ENCODE results near the gene LRRC45. TPM values are rescaled to one million over a fixed set of nuclear protein-coding genes. Genes with fewer than 3 reads are reported as not detected.

LRRC45 gene
- total RNA-seq, 4 donors from 2014 or later, result 16.7 to 18.3 (median 17.6) TPM

GRCh38 chr17:82056729-82057621 lies 33.9 kb downstream of the LRRC45 start:
- H3K4me3 ChIP-seq (ENCODE audit: low read depth, poor library complexity, severe bottlenecking), result no peak overlapping the region
- intact Hi-C loops (cut with DNase I; ENCODE audit: low total_unique reads), result no loop called here
- DNase-seq (ENCODE audit: low spot score in 2 of 2), result no peak
- 81 to 84% methylated on average over 10 to 24 of the region's 29 CpGs for WGBS, 2 donors
- TF ChIP-seq CTCF (IDR thresholded peaks at IDR 0.05) (no peak), POLR2A (IDR thresholded peaks at IDR 0.05) (no peak)

GRCh38 chr17:82058230-82058854 lies 35.2 kb downstream of the LRRC45 start:
- DNase-seq (ENCODE audit: low spot score in 2 of 2), result no peak
- intact Hi-C loops (cut with DNase I; ENCODE audit: low total_unique reads), result no loop called here
- TF ChIP-seq CTCF (IDR thresholded peaks at IDR 0.05) (no peak), POLR2A (IDR thresholded peaks at IDR 0.05) (no peak)
- H3K4me3 ChIP-seq (ENCODE audit: low read depth, poor library complexity, severe bottlenecking), result no peak overlapping the region
- 74 to 78% methylated on average over 14 to 17 of the region's 17 CpGs for WGBS, 2 donors

GRCh38 chr17:82058855-82059249 lies 35.7 kb downstream of the LRRC45 start:
- WGBS, 2 donors, result 81 to 86% methylated on average over 10 of the region's 10 CpGs
- TF ChIP-seq CTCF (IDR thresholded peaks at IDR 0.05) (no peak), POLR2A (IDR thresholded peaks at IDR 0.05) (no peak)
- intact Hi-C loops (cut with DNase I; ENCODE audit: low total_unique reads), result no loop called here

GRCh38 chr17:82059272-82060000 lies 36.3 kb downstream of the LRRC45 start:
- DNase-seq (ENCODE audit: low spot score in 2 of 2), result no peak
- no peak overlapping the region for H3K4me3 ChIP-seq (ENCODE audit: low read depth, poor library complexity, severe bottlenecking)
- WGBS, 2 donors, result 72 to 79% methylated on average over 13 to 17 of the region's 19 CpGs
- intact Hi-C loops (cut with DNase I; ENCODE audit: low total_unique reads), result no loop called here
- TF ChIP-seq POLR2A (IDR thresholded peaks at IDR 0.05) (no peak), CTCF (IDR thresholded peaks at IDR 0.05) (no peak)

More at GRCh38 chr17:82058855-82059249, 35.7 kb downstream of the LRRC45 start:
- no peak overlapping the region for H3K4me3 ChIP-seq (ENCODE audit: low read depth, poor library complexity, severe bottlenecking)
- no peak for DNase-seq (ENCODE audit: low spot score in 2 of 2)

GRCh38 chr17:82060001-82060380 lies 36.9 kb downstream of the LRRC45 start:
- 81 to 82% methylated on average over 16 of the region's 16 CpGs for WGBS, 2 donors
- intact Hi-C loops (cut with DNase I; ENCODE audit: low total_unique reads), result no loop called here

More at GRCh38 chr17:82060001-82060380, 36.9 kb downstream of the LRRC45 start:
- no peak for TF ChIP-seq POLR2A (IDR thresholded peaks at IDR 0.05)
- no peak for TF ChIP-seq CTCF (IDR thresholded peaks at IDR 0.05)
- DNase-seq (ENCODE audit: low spot score in 2 of 2), result no peak
- no peak overlapping the region for H3K4me3 ChIP-seq (ENCODE audit: low read depth, poor library complexity, severe bottlenecking)
